Smooth muscle cell (in vitro differentiated cells): ENCODE results near the gene ATP10A. TPM values are rescaled to one million over a fixed set of nuclear protein-coding genes. Genes with fewer than 3 reads are reported as not detected.

Experiments
- DNase-seq: peaks from one replicate; lab custom pipeline; 2025; ENCODE audit not compliant: unreplicated experiment; lab: John Stamatoyannopoulos, UW
- H2AFZ ChIP-seq: fragments of 200-600 bp; sonication (generic); 2 replicates; pipeline ENCODE4 v1.6.0; 2016; ENCODE audit warnings: antibody characterized with exemption, low read depth, mild to moderate bottlenecking
- H3F3A ChIP-seq: fragments of 200-600 bp; sonication (generic); 2 replicates; pipeline ENCODE4 v1.6.0; 2017; ENCODE audit warnings: antibody characterized with exemption, low read depth
- H3K27ac ChIP-seq: fragments of 200-600 bp; sonication (generic); 2 replicates; pipeline ENCODE4 v1.5.1; 2016; ENCODE audit warnings: low read depth, mild to moderate bottlenecking
- H3K27me3 ChIP-seq: fragments of 200-600 bp; sonication (generic); 2 replicates; pipeline ENCODE4 v1.6.1; 2016; ENCODE audit warnings: low read depth, mild to moderate bottlenecking
- H3K36me3 ChIP-seq: fragments of 200-600 bp; sonication (generic); 2 replicates; pipeline ENCODE4 v1.5.1; 2016; ENCODE audit warnings: low read depth
- H3K4me1 ChIP-seq: fragments of 200-600 bp; sonication (generic); 2 replicates; pipeline ENCODE4 v1.5.1; 2016; ENCODE audit warnings: low read depth
- H3K4me2 ChIP-seq: fragments of 200-600 bp; sonication (generic); 2 replicates; pipeline ENCODE4 v1.6.0; 2016; ENCODE audit warnings: mild to moderate bottlenecking
- H3K4me3 ChIP-seq: fragments of 200-600 bp; sonication (generic); 2 replicates; pipeline ENCODE4 v1.5.1; 2016; ENCODE audit warnings: mild to moderate bottlenecking
- H3K79me2 ChIP-seq: fragments of 200-600 bp; sonication (generic); 2 replicates; pipeline ENCODE4 v1.6.0; 2016; ENCODE audit warnings: low read depth, mild to moderate bottlenecking
- H3K9ac ChIP-seq: fragments of 200-600 bp; sonication (generic); 2 replicates; pipeline ENCODE4 v1.6.0; 2016; ENCODE audit warnings: low read depth
- H3K9me3 ChIP-seq: fragments of 200-600 bp; sonication (generic); replicated peaks from 2 replicates; pipeline ENCODE4 v1.5.1; 2016; ENCODE audit warnings: low read depth
- H4K20me1 ChIP-seq: fragments of 200-600 bp; sonication (generic); 2 replicates; pipeline ENCODE4 v1.6.0; 2016; ENCODE audit warnings: low read depth
- CTCF ChIP-seq: fragments of 200-600 bp; sonication (generic); IDR thresholded peaks from 2 replicates; pipeline ENCODE4 v1.5.1; 2017; ENCODE audit warnings: borderline replicate concordance, mild to moderate bottlenecking, antibody characterized with exemption; ENCODE audit not compliant: insufficient read depth, poor library complexity, severe bottlenecking
- WGBS: methylation state at CpG from one replicate; pipeline ENCODE4 v1.1.7; 2016; ENCODE audit warnings: low lambda C conversion rate; 5-methylcytosine and 5-hydroxymethylcytosine counted together
- polyA plus RNA-seq: library from polyadenylated mRNA; unstranded; fragments of >200 nt; fragmentation: Nextera tagmentation; extraction: Ambion mirVana; gene quantifications from 2 replicates; pipeline ENCODE4 v1.2.1, GENCODE V29; 2016
- total RNA-seq: library from RNA; depleted of rRNA; stranded (reverse); fragments of >200 nt; gene quantifications from 2 replicates; pipeline ENCODE4 v1.2.3, GENCODE V29; 2014

Gene ATP10A
- total and polyA plus RNA-seq, 2 experiments from 2014 or later = 10.6 to 12.3 TPM

- H3K27ac ChIP-seq = no peak overlapping the region
- DNase-seq = no peak
These were observed 38.9 kb upstream of the ATP10A start for GRCh38 chr15:25901811-25902605.

GRCh38 chr15:25900901-25901300, 37.8 kb upstream of the ATP10A start:
- H3K4me3 ChIP-seq = no peak overlapping the region
- no peak overlapping the region for H3K4me2 ChIP-seq
- H3K36me3 ChIP-seq = no peaks in the 10 kb centered on the region
- H3K9me3 ChIP-seq = no peaks in the 10 kb centered on the region
- no peak overlapping the region for H3K9ac ChIP-seq
- no peak overlapping the region for H3K27ac ChIP-seq
- H2AFZ ChIP-seq = peak overlapping the region; percentile 33
- no peaks in the 10 kb centered on the region for H3K79me2 ChIP-seq
- H3F3A ChIP-seq = no peaks in the 10 kb centered on the region
- no peaks in the 10 kb centered on the region for H3K4me1 ChIP-seq
- DNase-seq = no peak
- TF ChIP-seq CTCF = no peak
- H3K27me3 ChIP-seq = no peaks in the 10 kb centered on the region
- no peaks in the 10 kb centered on the region for H4K20me1 ChIP-seq
- WGBS = 78% methylated on average over 5 of the region's 5 CpGs

More at GRCh38 chr15:25901811-25902605, 38.9 kb upstream of the ATP10A start:
- Histone ChIP-seq H3K79me2 (no peaks in the 10 kb centered on the region), H3K36me3 (no peaks in the 10 kb centered on the region), H3K4me1 (no peaks in the 10 kb centered on the region), H4K20me1 (no peaks in the 10 kb centered on the region), H3K27me3 (no peaks in the 10 kb centered on the region), H3K4me2 (no peak overlapping the region), H3K9ac (no peak overlapping the region), H2AFZ (no peak overlapping the region), H3K9me3 (no peaks in the 10 kb centered on the region), H3K4me3 (no peak overlapping the region), H3F3A (no peaks in the 10 kb centered on the region)
- no peak for TF ChIP-seq CTCF
- 82% methylated on average over 14 of the region's 14 CpGs for WGBS

- peak overlapping the region; percentile 33 for H2AFZ ChIP-seq
- no peaks in the 10 kb centered on the region for H4K20me1 ChIP-seq
- H3K36me3 ChIP-seq = no peaks in the 10 kb centered on the region
- no peak overlapping the region for H3K27ac ChIP-seq
- H3K4me3 ChIP-seq = no peak overlapping the region
- no peaks in the 10 kb centered on the region for H3K79me2 ChIP-seq
- H3K27me3 ChIP-seq = no peaks in the 10 kb centered on the region
- H3K4me2 ChIP-seq = no peak overlapping the region
- H3K9me3 ChIP-seq = no peaks in the 10 kb centered on the region
- no peak for TF ChIP-seq CTCF
- H3K4me1 ChIP-seq = no peaks in the 10 kb centered on the region
- 95% methylated on average over 2 of the region's 2 CpGs for WGBS
- no peak for DNase-seq
- H3F3A ChIP-seq = no peaks in the 10 kb centered on the region
- no peak overlapping the region for H3K9ac ChIP-seq
These were observed 37.3 kb upstream of the ATP10A start for GRCh38 chr15:25900431-25900830.

- Histone ChIP-seq H3K36me3 (no peaks in the 10 kb centered on the region), H3K4me3 (no peak overlapping the region), H2AFZ (no peak overlapping the region), H4K20me1 (no peaks in the 10 kb centered on the region), H3F3A (no peaks in the 10 kb centered on the region), H3K27me3 (no peaks in the 10 kb centered on the region), H3K4me1 (no peaks in the 10 kb centered on the region), H3K4me2 (no peak overlapping the region), H3K79me2 (no peaks in the 10 kb centered on the region), H3K9ac (no peak overlapping the region), H3K27ac (no peak overlapping the region), H3K9me3 (no peaks in the 10 kb centered on the region)
- TF ChIP-seq CTCF = no peak
- DNase-seq = no peak
- WGBS = 69% methylated on average over 1 of the region's 1 CpG
These were observed 36.7 kb upstream of the ATP10A start for GRCh38 chr15:25899870-25900269.
